Kidney (tissue), 14 donors: ENCODE results near the gene NUFIP1. TPM values are rescaled to one million over a fixed set of nuclear protein-coding genes. Genes with fewer than 3 reads are reported as not detected.

Experiments used
- DNase-seq, 5 donors: peaks; one replicate each; pipeline ENCODE4 v3.0.0-alpha.2; 2013 to 2020
- FAIRE-seq: peaks from 2 replicates; lab custom pipeline; 2012; peaks lifted over from hg19 to GRCh38; lab: Jason Lieb, UNC
- H3K27ac ChIP-seq, 2 donors: one replicate each; pipeline ENCODE4 v1.7.0; 2013; ENCODE audit warnings: low read depth in 2 of 2, low read length in 2 of 2, inconsistent platforms in 1 of 2
- H3K27me3 ChIP-seq: one replicate; pipeline ENCODE4 v1.7.1; 2013; ENCODE audit warnings: low read length, inconsistent platforms; ENCODE audit not compliant: control insufficient read depth, insufficient read depth
- H3K36me3 ChIP-seq, 3 donors: one replicate each; pipeline versions ENCODE4 v1.7.0 to v1.7.1; 2013; ENCODE audit warnings: low read length in 3 of 3, control low read depth in 1 of 3, inconsistent platforms in 1 of 3; ENCODE audit not compliant: insufficient read depth in 3 of 3, control insufficient read depth in 2 of 3
- H3K4me1 ChIP-seq, 3 donors: one replicate each; pipeline versions ENCODE4 v1.7.0 to v1.7.1; 2013; ENCODE audit warnings: low read length in 3 of 3, inconsistent platforms in 1 of 3, low read depth in 1 of 3; ENCODE audit not compliant: control insufficient read depth in 2 of 3, insufficient read depth in 2 of 3
- H3K4me3 ChIP-seq, 3 donors: one replicate each; pipeline versions ENCODE4 v1.7.0 to v1.8.1; 2013; ENCODE audit warnings: low read length in 3 of 3, control low read depth in 1 of 3, inconsistent platforms in 1 of 3
- H3K9ac ChIP-seq, 3 donors: one replicate each; pipeline versions ENCODE4 v1.7.0 to v1.7.1; 2013; ENCODE audit warnings: low read length in 3 of 3, control low read depth in 1 of 3, inconsistent platforms in 1 of 3
- H3K9me3 ChIP-seq, 3 donors: one replicate each; pipeline versions ENCODE4 v1.7.0 to v1.7.1; 2013; ENCODE audit warnings: low read length in 3 of 3, control low read depth in 1 of 3, inconsistent platforms in 1 of 3; ENCODE audit not compliant: control insufficient read depth in 2 of 3, insufficient read depth in 1 of 3
- intact Hi-C: fragments of 100-400 bp; cut with DNase I; formaldehyde crosslinking; loops from one replicate; pipeline ENCODE4 v1.11.1; 2022
- polyA plus RNA-seq: library from polyadenylated mRNA; stranded (reverse); fragments of 350-450 nt; fragmentation: Illumina TruSeq; extraction: RNeasy Lipid Tissue Mini Kit (QIAGEN cat#74804); gene quantifications from one replicate; pipeline ENCODE4 v1.2.3, GENCODE V29; 2014; ENCODE audit warnings: low read depth, low replicate concordance; ENCODE audit not compliant: insufficient read depth
- total RNA-seq: library from RNA; stranded (reverse); fragmentation: NEBNext Ultra II Directional; extraction: Animal tissue kit (Norgen Biotek cat#: 25700); gene quantifications from one replicate; pipeline ENCODE4 v1.2.1, GENCODE V29; 2021
- TF ChIP-seq, protein P1 (sequence below): IDR thresholded peaks from 3 replicates; pipeline ENCODE4 v1.5.1; 2012; ENCODE audit warnings: mild to moderate bottlenecking, moderate library complexity, borderline replicate concordance; ENCODE audit not compliant: insufficient read depth; ENCODE audit errors: extremely low read depth
- donor health status: control.
- donor health status: control.
- donor health status: control.
- donor health status: control.
- donor health status: control.
- donor health status: DM: yes; HTN: yes; CAD: no.
- donor health status: Normal renal cell carcinoma (clear cell type).

Gene NUFIP1
- total and polyA plus RNA-seq, 2 donors from 2014 or later = 3.4 to 5.5 TPM

DNA sequence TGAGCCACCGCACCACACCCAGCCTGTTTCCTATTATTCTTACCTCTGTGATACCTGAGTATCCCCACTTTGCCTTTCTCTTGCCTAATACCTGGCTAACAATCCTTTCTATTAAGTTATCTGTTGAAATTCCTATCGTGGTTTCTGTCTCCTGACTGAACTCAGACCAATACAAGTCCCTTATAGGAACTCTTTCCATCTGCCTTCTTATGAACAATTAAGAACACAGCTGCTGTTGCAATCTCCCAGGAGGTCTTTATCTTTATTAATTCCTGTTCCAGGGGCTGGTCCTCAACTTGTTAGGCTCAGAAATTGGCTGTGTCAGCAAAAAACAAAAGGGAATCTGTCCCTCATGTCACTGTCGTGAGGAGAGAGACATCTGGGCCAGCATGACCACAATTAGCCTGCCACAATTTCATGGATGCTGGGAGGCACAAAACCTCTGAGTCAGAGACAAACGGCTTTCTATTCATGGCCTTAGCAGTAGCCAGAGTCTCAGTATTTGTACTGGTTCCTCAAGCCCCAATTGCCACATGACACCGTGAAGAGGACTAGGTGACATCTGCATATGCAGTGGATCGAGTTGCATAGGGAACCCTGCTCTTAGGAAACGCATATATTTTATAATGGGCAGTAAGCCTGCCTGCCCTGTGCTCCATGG lies 58.2 kb downstream of the NUFIP1 start:
- no peaks in the 10 kb centered on the region for H3K36me3 ChIP-seq
- peaks cover 0 to 8% (median 4%) of the 10 kb centered on the region in 3 donors for H3K4me1 ChIP-seq
- TF ChIP-seq, protein P1, sequence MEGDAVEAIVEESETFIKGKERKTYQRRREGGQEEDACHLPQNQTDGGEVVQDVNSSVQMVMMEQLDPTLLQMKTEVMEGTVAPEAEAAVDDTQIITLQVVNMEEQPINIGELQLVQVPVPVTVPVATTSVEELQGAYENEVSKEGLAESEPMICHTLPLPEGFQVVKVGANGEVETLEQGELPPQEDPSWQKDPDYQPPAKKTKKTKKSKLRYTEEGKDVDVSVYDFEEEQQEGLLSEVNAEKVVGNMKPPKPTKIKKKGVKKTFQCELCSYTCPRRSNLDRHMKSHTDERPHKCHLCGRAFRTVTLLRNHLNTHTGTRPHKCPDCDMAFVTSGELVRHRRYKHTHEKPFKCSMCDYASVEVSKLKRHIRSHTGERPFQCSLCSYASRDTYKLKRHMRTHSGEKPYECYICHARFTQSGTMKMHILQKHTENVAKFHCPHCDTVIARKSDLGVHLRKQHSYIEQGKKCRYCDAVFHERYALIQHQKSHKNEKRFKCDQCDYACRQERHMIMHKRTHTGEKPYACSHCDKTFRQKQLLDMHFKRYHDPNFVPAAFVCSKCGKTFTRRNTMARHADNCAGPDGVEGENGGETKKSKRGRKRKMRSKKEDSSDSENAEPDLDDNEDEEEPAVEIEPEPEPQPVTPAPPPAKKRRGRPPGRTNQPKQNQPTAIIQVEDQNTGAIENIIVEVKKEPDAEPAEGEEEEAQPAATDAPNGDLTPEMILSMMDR = no peak
- H3K9ac ChIP-seq = no peak overlapping the region
- H3K27me3 ChIP-seq = no peaks in the 10 kb centered on the region
- H3K4me3 ChIP-seq = no peak overlapping the region
- intact Hi-C loops = no loop called here
- no peak for FAIRE-seq
- DNase-seq = no peak
- no peak overlapping the region for H3K27ac ChIP-seq
- no peaks in the 10 kb centered on the region for H3K9me3 ChIP-seq

DNA sequence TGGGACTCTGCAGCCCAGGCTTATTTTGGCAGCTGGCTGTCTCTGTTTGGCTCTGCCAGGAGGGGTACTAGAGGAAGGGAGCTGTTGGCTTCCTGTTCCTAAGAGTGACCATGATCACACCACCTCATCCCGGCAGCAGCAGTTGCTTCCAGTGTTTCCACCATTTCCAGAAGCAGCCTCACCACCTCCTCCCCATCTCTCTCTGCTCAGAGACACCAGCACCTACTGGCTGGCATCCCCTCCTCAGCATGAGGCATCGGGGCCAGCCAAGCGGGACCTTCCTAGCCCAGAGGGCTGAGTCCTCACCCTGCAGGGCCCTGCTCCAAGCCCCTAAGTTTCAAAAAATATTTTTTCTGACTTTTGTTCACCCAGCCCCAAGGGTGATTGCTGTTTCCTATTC lies 59.0 kb downstream of the NUFIP1 start:
- Histone ChIP-seq H3K27ac (peak overlapping the region in 1 of 2 donors; percentile 32), H3K9ac (no peak overlapping the region), H3K4me3 (no peak overlapping the region), H3K4me1 (peaks cover 0 to 8% (median 0%) of the 10 kb centered on the region in 3 donors), H3K36me3 (no peaks in the 10 kb centered on the region), H3K27me3 (no peaks in the 10 kb centered on the region), H3K9me3 (no peaks in the 10 kb centered on the region)
- TF ChIP-seq, protein P1 = no peak
- no peak for FAIRE-seq
- intact Hi-C loops = no loop called here
- no peak for DNase-seq

DNA sequence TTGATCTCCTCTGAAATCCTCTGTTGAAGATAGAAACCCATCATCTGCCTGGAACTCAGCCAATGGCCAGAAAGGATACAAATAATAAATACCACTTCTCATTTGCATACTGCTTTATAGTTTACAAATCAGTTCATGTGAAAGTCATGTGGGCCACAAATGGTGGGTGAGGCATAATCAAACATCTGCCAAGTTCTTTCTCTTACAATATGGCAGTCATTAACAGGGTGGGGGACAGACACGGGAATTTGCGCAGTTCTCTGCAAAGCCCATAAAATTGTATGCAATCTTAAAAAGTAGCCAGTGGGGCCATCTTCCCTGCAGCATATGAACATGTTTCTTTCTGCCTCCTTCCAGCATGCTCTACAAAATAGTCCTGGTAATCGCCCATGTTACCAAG lies 59.6 kb downstream of the NUFIP1 start:
- FAIRE-seq = no peak
- intact Hi-C loops = no loop called here
- no peak overlapping the region for H3K27ac ChIP-seq

More for the DNA sequence above, 59.6 kb downstream of the NUFIP1 start:
- no peak for DNase-seq
- Histone ChIP-seq H3K4me3 (no peak overlapping the region), H3K36me3 (no peaks in the 10 kb centered on the region), H3K9me3 (no peaks in the 10 kb centered on the region), H3K4me1 (peaks cover 0 to 8% (median 0%) of the 10 kb centered on the region in 3 donors), H3K27me3 (no peaks in the 10 kb centered on the region), H3K9ac (no peak overlapping the region)
- TF ChIP-seq, protein P1 = no peak
